ENCODE data around the gene GEMIN5. TPM values are rescaled to one million over a fixed set of nuclear protein-coding genes. Genes with fewer than 3 reads are reported as not detected.
A peak's percentile ranks its signal among the peaks of the same experiment; 100 is the strongest.

The GEMIN5 gene
- total RNA-seq, 2 experiments from 2014 or later = 2.7 to 3.7 TPM

- Histone ChIP-seq H3K4me3 (ENCODE audit: low read length) (peak within 1 kb of the TSS; percentile 73), H3K9me3 (ENCODE audit: control insufficient read depth in 1 of 2, insufficient read depth in 1 of 2, low read length in 2 of 2) (no peaks in the 10 kb centered on the region), H3K27ac (ENCODE audit: low read depth in 1 of 2, low read length in 2 of 2) (peak within 1 kb of the TSS; percentile 96 to 98), H3K27me3 (ENCODE audit: control insufficient read depth in 1 of 2, insufficient read depth in 2 of 2, low read length in 2 of 2) (no peaks in the 10 kb centered on the region), H3K4me1 (ENCODE audit: insufficient read depth, low read length) (peaks cover 33% of the 10 kb centered on the region), H3K36me3 (ENCODE audit: insufficient read depth, low read length) (peaks cover 4% of the 10 kb centered on the region)
- peaks cover 46% of the 10 kb centered on the region for H3K36me3 Mint-ChIP-seq (ENCODE audit: low read depth)
- ATAC-seq (ENCODE audit: poor library complexity) (peak; percentile 71), DNase-seq (peak; percentile 96 to 99 (median 98))
- H3K4me3 Mint-ChIP-seq = peak within 1 kb of the TSS; percentile 92
- H3K27ac Mint-ChIP-seq = peak within 1 kb of the TSS; percentile 98
- no peak for TF ChIP-seq CTCF (IDR thresholded peaks at IDR 0.05)
- intact Hi-C loops (cut with DNase I, micrococcal nuclease) = loop anchor here (1.0 to 10.0 kb wide), 8 partner anchors 46 to 664 kb away; partner anchors contain the start of genes LARP1 (in 2 of the 2), SAP30L (in 2 of the 2), GALNT10 (in 1 of the 2) and MRPL22 (in 1 of the 2)
- H3K4me1 Mint-ChIP-seq (ENCODE audit: low read depth) = peaks cover 53% of the 10 kb centered on the region
- H3K27me3 Mint-ChIP-seq = no peaks in the 10 kb centered on the region
- ChIA-PET CTCF (no interaction called here), POLR2A (interaction anchor here (0.6 to 2.8 kb wide), 14 partner anchors 9 to 820 kb away, joined by 3 to 17 read pairs (median 6); partner anchors contain the start of genes FAM114A2, GEMIN5, LARP1 and MFAP3)
- H3K9me3 Mint-ChIP-seq = no peaks in the 10 kb centered on the region
Observed at GRCh38 chr5:154858297-154858971, 79.6 kb downstream of the GEMIN5 start, which contains the start of gene CNOT8. CNOT8 (plus strand) TSS chr5:154858627; CDS start chr5:154863279, 4,652 bp downstream.

DNA sequence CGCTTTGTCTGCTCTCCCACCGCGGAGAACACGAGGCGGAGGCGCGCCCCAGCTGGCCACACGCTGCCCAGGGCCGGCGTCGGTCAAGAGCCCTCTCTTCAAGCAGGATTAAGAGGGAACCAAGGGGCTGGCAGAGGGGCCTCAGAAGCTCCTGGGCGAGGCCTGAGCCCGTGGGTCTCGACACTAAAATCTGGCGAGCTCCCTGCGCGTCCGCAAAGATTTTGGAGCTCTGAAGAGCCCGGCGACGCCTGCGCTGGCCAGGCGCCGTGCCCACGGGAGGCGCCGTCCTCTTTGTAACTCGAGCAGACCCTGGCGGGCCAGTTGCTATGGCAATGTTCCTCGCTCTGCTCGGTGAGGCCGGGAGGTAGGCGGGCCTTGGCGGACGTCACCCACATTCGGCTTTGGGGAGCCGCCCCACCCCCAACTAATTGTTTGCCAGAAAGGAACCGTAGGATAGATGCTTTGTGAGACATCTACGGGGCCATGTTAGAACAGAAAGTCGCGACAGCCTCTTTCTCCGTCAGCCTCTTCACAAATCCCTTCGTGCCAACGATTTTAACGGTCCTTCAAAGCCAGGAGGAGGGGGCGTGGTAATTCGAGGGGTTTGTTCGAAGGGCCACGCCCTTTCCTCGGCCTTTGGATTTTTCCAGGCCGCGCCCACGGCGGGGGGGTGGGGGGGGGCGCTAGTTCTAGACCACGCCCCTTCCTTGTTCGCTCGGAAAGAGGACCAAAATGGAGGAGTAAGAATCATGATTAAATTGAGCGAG is 80.3 kb downstream of the GEMIN5 start:
- Mint-ChIP-seq H3K36me3 (ENCODE audit: low read depth) (peaks cover 39% of the 10 kb centered on the region), H3K4me3 (peak overlapping the region; percentile 92), H3K9me3 (no peaks in the 10 kb centered on the region), H3K27ac (peak overlapping the region; percentile 98), H3K27me3 (no peaks in the 10 kb centered on the region), H3K4me1 (ENCODE audit: low read depth) (peaks cover 46% of the 10 kb centered on the region)
- TF ChIP-seq CTCF (IDR thresholded peaks at IDR 0.05) = no peak
- ChIA-PET CTCF (no interaction called here), POLR2A (interaction anchor here (0.9 to 2.8 kb wide), 20 partner anchors 10 to 820 kb away, joined by 3 to 17 read pairs (median 6); partner anchors contain the start of genes FAM114A2, GEMIN5, LARP1 and MFAP3)
- peak overlapping the region; percentile 73 for H3K4me3 ChIP-seq (ENCODE audit: low read length)
- H3K9me3 ChIP-seq (ENCODE audit: control insufficient read depth in 1 of 2, insufficient read depth in 1 of 2, low read length in 2 of 2) = no peaks in the 10 kb centered on the region
- DNase-seq (peak; percentile 77 to 96 (median 86)), ATAC-seq (ENCODE audit: poor library complexity) (peak; percentile 53)
- no peaks in the 10 kb centered on the region for H3K27me3 ChIP-seq (ENCODE audit: control insufficient read depth in 1 of 2, insufficient read depth in 2 of 2, low read length in 2 of 2)
- peaks cover 28% of the 10 kb centered on the region for H3K4me1 ChIP-seq (ENCODE audit: insufficient read depth, low read length)
- no peaks in the 10 kb centered on the region for H3K36me3 ChIP-seq (ENCODE audit: insufficient read depth, low read length)
- H3K27ac ChIP-seq (ENCODE audit: low read depth in 1 of 2, low read length in 2 of 2) = peak overlapping the region; percentile 96 to 98
- intact Hi-C loops (cut with DNase I, micrococcal nuclease) = loop anchor here (1.0 to 10.0 kb wide), 8 partner anchors 45 to 663 kb away; partner anchors contain the start of genes LARP1 (in 2 of the 2), SAP30L (in 2 of the 2), GALNT10 (in 1 of the 2) and MRPL22 (in 1 of the 2)

DNA sequence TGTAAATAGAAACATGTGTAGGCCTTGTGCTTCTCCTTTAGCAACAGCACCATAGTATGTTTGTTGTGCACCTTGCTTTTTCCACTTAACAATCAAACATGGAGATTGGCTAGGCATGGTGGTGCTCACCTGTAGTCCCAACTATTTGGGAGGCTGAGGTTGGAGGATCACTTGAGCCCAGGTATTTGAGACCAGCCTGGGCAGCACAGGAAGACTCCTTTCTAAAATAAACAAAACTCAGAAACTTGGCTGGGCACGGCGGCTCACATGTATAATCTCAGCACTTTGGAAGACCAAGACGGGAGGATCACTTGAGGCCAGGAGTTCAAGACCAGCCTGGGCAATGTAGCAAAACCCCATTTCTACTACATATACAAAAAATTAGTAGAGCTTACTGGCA is 86.7 kb downstream of the GEMIN5 start:
- DNase-seq (no peak), ATAC-seq (ENCODE audit: poor library complexity) (no peak)
- no peaks in the 10 kb centered on the region for H3K9me3 ChIP-seq (ENCODE audit: control insufficient read depth in 1 of 2, insufficient read depth in 1 of 2, low read length in 2 of 2)
- Mint-ChIP-seq H3K4me1 (ENCODE audit: low read depth) (peaks cover 9% of the 10 kb centered on the region), H3K27ac (no peak overlapping the region), H3K9me3 (no peaks in the 10 kb centered on the region), H3K36me3 (ENCODE audit: low read depth) (no peaks in the 10 kb centered on the region), H3K4me3 (no peak overlapping the region), H3K27me3 (no peaks in the 10 kb centered on the region)
- no peak overlapping the region for H3K4me3 ChIP-seq (ENCODE audit: low read length)
- no peak overlapping the region for H3K27ac ChIP-seq (ENCODE audit: low read depth in 1 of 2, low read length in 2 of 2)
- no peak for TF ChIP-seq CTCF (IDR thresholded peaks at IDR 0.05)
- H3K4me1 ChIP-seq (ENCODE audit: insufficient read depth, low read length) = no peaks in the 10 kb centered on the region
- H3K27me3 ChIP-seq (ENCODE audit: control insufficient read depth in 1 of 2, insufficient read depth in 2 of 2, low read length in 2 of 2) = no peaks in the 10 kb centered on the region
- H3K36me3 ChIP-seq (ENCODE audit: insufficient read depth, low read length) = no peaks in the 10 kb centered on the region
- intact Hi-C loops (cut with DNase I, micrococcal nuclease) = loop anchor here (10.0 kb wide), 2 partner anchors 407 to 657 kb away; partner anchors contain the start of genes GALNT10 (in 1 of the 2) and SAP30L (in 1 of the 2)
- ChIA-PET POLR2A (no interaction called here), CTCF (no interaction called here)

All from CD4-positive, alpha-beta T cell (primary cell).